GM12892 (cell line): ENCODE data around the gene ANXA8L1.

ENCODE experiments used
- POLR2A ChIP-seq: IDR thresholded peaks from 2 replicates; pipeline ENCODE4 v1.6.1; 2011; ENCODE audit warnings: low read depth, low read length, control low read depth
- POLR2AphosphoS5 ChIP-seq: IDR thresholded peaks from 2 replicates; pipeline ENCODE4 v1.6.1; 2011; ENCODE audit warnings: low read depth, low read length, control low read depth
- TAF1 ChIP-seq: IDR thresholded peaks from 2 replicates; pipeline ENCODE4 v1.6.1; 2011; ENCODE audit warnings: low read depth, mild to moderate bottlenecking, control low read depth, low read length, borderline replicate concordance

DNA sequence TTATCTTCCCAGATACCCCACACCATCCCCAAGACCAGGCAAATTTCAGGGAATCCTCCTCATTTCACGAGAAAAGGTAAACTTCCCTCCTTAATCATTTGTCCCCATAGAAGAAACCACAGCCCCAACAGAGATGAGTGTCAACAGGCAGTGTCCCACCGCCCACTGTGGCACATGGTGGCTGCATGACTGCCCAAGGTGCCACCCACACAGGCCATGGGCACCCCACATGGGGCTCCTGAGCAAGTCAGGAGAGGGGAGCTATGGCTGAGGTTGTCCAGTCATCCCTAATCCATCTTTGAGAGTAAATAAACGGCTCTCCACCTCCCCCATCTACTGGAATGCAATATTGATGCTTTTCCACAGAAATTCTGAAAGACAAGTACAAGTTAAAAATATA lies 44.7 kb upstream of the ANXA8L1 start:
- no peak for TF ChIP-seq POLR2AphosphoS5
- TF ChIP-seq TAF1, result no peak
- TF ChIP-seq POLR2A, result no peak
